Heart left ventricle (tissue), 16 donors: ENCODE results near the gene ERC1. TPM values are rescaled to one million over a fixed set of nuclear protein-coding genes. Genes with fewer than 3 reads are reported as not detected.

Experiments used
- ATAC-seq, 4 donors: fragments of 200-7000 bp; cut with Tn5 transposase; one replicate each; pipeline ENCODE4 v1.9.1; 2020 to 2022; ENCODE audit warnings: moderate library complexity in 4 of 4, mild to moderate bottlenecking in 3 of 4, moderate number of reproducible peaks in 1 of 4
- DNase-seq, 5 donors: peaks; one replicate each; pipeline ENCODE4 v3.0.0-alpha.2; 2020
- H3K27ac ChIP-seq, 12 donors: fragments of 200-600 bp; sonication (generic) in 4 of 12; one replicate each; pipeline versions ENCODE4 v1.5.0 to v1.8.0; 2016 to 2022; ENCODE audit warnings: mild to moderate bottlenecking in 2 of 12
- H3K27me3 ChIP-seq, 9 donors: fragments of 200-600 bp; sonication (generic) in 2 of 9; one replicate each; pipeline versions ENCODE4 v1.5.1 to v1.8.0; 2016 to 2022; ENCODE audit warnings: mild to moderate bottlenecking in 3 of 9
- H3K36me3 ChIP-seq, 9 donors: fragments of 200-600 bp; sonication (generic) in 2 of 9; one replicate each; pipeline versions ENCODE4 v1.5.0 to v1.8.0; 2018 to 2022; ENCODE audit warnings: mild to moderate bottlenecking in 2 of 9
- H3K4me1 ChIP-seq, 12 donors: fragments of 200-600 bp; sonication (generic) in 4 of 12; one replicate each; pipeline versions ENCODE4 v1.5.0 to v1.8.0; 2016 to 2022; ENCODE audit warnings: mild to moderate bottlenecking in 3 of 12
- H3K4me3 ChIP-seq, 12 donors: fragments of 200-600 bp; sonication (generic) in 4 of 12; one replicate each; pipeline versions ENCODE4 v1.5.0 to v1.8.0; 2017 to 2022; ENCODE audit warnings: mild to moderate bottlenecking in 9 of 12, moderate library complexity in 4 of 12
- H3K9me3 ChIP-seq, 12 donors: fragments of 200-600 bp; sonication (generic) in 4 of 12; one replicate each; pipeline versions ENCODE4 v1.5.0 to v1.8.0; 2016 to 2022; ENCODE audit warnings: mild to moderate bottlenecking in 1 of 12
- POLR2A ChIP-seq, 2 donors: fragments of 450-650 bp; IDR thresholded peaks; one replicate each; pipeline ENCODE4 v1.6.1; 2017; ENCODE audit warnings: antibody characterized with exemption in 2 of 2, mild to moderate bottlenecking in 2 of 2, moderate library complexity in 2 of 2
- WGBS, 4 donors: extraction: QIAGEN DNeasy Blood & Tissue Kit in 2 of 4; methylation state at CpG; one replicate each; pipeline versions ENCODE4 v1.1.5 to v1.1.7; 2013 to 2018; 5-methylcytosine and 5-hydroxymethylcytosine counted together
- intact Hi-C, 10 donors: fragments of 100-400 bp; cut with DNase I; formaldehyde crosslinking; loops; one replicate each; pipeline versions ENCODE4 v1.11.1 to v1.14.2; 2022
- polyA plus RNA-seq, 2 donors: library from polyadenylated mRNA; stranded (reverse); fragments of 200-250 nt; gene quantifications; one replicate each; pipeline ENCODE4 v1.2.3, GENCODE V29; 2013
- total RNA-seq, 9 donors: library from RNA; depleted of rRNA in 2 of 9; stranded (reverse); fragments of >200 nt in 2 of 9; fragmentation: NEBNext Ultra II Directional in 3 of 9; extraction: Animal tissue kit (Norgen Biotek cat#: 25700) in 3 of 9; gene quantifications; one replicate each; pipeline versions ENCODE4 v1.1.0 to v1.2.4, GENCODE V29; 2016 to 2023
- TF ChIP-seq, protein P1 (sequence below), 12 donors: fragments of 200-600 bp; sonication (generic) in 4 of 12; IDR thresholded peaks; one replicate each; pipeline versions ENCODE4 v1.5.0 to v1.8.0; 2018 to 2022; ENCODE audit warnings: antibody characterized with exemption in 12 of 12, mild to moderate bottlenecking in 5 of 12
- donor health status: ischemic (EF 13 %, LVEDD 7.1; RV severe dilation, severe dysfunction).
- donor health status: healthy with polysubstance abuse.
- donor health status: DM: no; HTN: yes; CAD: no.
- donor health status: DM: no; HTN: no; CAD: no.
- donor health status: ischemic (EF 25% LVEDD 6.9; RV normal size, moderate dysfunction).
- donor health status: ischemic (EF 25% LVEDD 5.7; RV mildly dilated, moderate dysfunction).
- donor health status: healthy.
- donor health status: DM: yes; HTN: yes; CAD: no.
- donor health status: ischemic (EF 35%, LVEDD 5.7; RV mildly dilated, moderate dysfunction).
- donor health status: nonischemic (EF 11% LVEDD 7.7; RV severe dilation, severe dysfunction).
- donor health status: DM: yes; HTN: yes; CAD: no.
- donor health status: PGD.
- donor health status: ischemic (EF 29% LVEDD 5.4; RV normal size, mild dysfunction).
- donor health status: nonischemic (EF 23%, LVEDD 6.1; RV moderate dilation, normal function).

Gene ERC1
- total and polyA plus RNA-seq, 11 donors: 13.5 to 84.0 (median 47.9) TPM

DNA sequence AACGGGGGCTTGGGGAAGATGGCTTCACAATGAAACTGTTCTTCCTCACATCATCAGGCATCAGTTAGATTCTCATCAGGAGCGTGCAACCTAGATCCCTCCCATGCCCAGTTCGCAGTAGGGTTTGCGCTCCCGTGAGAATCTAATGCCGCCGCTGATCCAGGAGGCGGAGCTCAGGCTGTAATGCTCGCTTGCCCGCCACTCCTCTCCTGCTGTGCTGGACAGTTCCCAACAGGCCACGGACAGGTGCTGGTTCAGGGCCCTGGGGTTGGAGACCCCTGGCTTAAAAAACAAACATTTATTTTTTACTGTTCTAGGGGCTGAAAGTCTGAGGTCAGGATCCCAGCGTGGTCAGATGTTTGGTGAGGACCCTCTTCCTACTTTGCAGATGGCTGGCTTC, 422.9 kb downstream of the ERC1 start:
- Histone ChIP-seq H3K9me3 (no peaks in the 10 kb centered on the region), H3K4me3 (no peak overlapping the region), H3K4me1 (no peaks in the 10 kb centered on the region), H3K36me3 (peaks cover 0 to 53% (median 33%) of the 10 kb centered on the region in 9 donors), H3K27me3 (no peaks in the 10 kb centered on the region), H3K27ac (no peak overlapping the region)
- intact Hi-C loops: no loop called here
- no peak for DNase-seq
- TF ChIP-seq, protein P1, sequence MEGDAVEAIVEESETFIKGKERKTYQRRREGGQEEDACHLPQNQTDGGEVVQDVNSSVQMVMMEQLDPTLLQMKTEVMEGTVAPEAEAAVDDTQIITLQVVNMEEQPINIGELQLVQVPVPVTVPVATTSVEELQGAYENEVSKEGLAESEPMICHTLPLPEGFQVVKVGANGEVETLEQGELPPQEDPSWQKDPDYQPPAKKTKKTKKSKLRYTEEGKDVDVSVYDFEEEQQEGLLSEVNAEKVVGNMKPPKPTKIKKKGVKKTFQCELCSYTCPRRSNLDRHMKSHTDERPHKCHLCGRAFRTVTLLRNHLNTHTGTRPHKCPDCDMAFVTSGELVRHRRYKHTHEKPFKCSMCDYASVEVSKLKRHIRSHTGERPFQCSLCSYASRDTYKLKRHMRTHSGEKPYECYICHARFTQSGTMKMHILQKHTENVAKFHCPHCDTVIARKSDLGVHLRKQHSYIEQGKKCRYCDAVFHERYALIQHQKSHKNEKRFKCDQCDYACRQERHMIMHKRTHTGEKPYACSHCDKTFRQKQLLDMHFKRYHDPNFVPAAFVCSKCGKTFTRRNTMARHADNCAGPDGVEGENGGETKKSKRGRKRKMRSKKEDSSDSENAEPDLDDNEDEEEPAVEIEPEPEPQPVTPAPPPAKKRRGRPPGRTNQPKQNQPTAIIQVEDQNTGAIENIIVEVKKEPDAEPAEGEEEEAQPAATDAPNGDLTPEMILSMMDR (IDR thresholded peaks at IDR 0.05): no peak
- TF ChIP-seq POLR2A (IDR thresholded peaks at IDR 0.05): no peak
- no peak for ATAC-seq
- 95 to 96% (median 96%) methylated on average over 9 to 12 of the region's 12 CpGs for WGBS, 4 donors

DNA sequence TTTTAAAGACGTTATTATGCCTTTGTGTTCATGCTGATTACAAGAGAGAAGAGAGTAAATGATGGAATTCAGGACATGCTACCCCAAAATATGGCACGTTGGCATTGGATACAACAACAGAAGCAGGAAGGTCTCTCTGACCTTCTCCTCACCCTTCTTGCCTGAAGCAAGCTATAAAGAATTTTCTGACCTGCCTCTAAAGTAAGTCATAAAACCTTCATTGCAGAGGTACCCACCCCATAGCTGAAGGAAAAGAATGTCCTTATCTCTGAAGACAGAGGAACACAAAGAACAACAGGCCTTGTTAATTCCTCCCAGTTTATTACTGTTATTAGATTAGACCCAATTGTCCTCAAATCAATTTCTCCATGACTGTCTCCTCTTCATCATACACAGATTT, 427.1 kb downstream of the ERC1 start:
- H3K4me3 ChIP-seq: no peak overlapping the region
- no peak overlapping the region for H3K27ac ChIP-seq
- no peak for TF ChIP-seq POLR2A (IDR thresholded peaks at IDR 0.05)
- peaks cover 0 to 18% (median 6%) of the 10 kb centered on the region in 9 donors for H3K36me3 ChIP-seq
- peaks cover 0 to 28% (median 10%) of the 10 kb centered on the region in 12 donors for H3K9me3 ChIP-seq
- DNase-seq (no peak), ATAC-seq (no peak)
- intact Hi-C loops: no loop called here
- WGBS, 4 donors: 70 to 91% (median 83%) methylated on average over 2 of the region's 2 CpGs
- H3K4me1 ChIP-seq: no peaks in the 10 kb centered on the region
- H3K27me3 ChIP-seq: no peaks in the 10 kb centered on the region

DNA sequence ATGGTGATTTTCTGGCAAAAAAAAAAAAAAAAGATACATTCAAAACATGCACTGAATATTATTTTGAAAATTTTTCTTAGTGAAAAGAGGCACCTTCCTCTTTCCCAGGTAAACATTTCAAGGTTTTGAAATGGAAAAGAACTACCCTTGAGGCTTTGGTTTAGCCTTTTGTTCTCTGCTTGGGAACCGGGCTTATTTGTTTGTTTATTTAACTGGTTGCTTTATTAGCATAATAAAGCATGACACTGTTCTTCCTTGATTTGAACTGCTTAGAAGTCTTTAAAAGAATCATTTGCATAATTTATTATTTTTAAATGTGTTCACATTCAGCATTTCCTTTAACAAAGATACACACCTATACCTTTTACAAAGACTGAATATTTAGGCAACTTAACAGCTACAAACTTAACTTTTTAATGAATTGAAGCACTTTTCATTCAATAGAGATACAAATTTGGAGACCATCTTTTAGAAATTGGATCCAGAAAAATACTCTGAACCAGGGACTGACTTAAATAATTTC, 428.9 kb downstream of the ERC1 start:
- intact Hi-C loops: no loop called here
- H3K27me3 ChIP-seq: no peaks in the 10 kb centered on the region
- H3K4me3 ChIP-seq: no peak overlapping the region
- TF ChIP-seq, protein P1 (IDR thresholded peaks at IDR 0.05): no peak
- TF ChIP-seq POLR2A (IDR thresholded peaks at IDR 0.05): no peak
- H3K4me1 ChIP-seq: peaks cover 0 to 9% (median 1%) of the 10 kb centered on the region in 12 donors
- DNase-seq (no peak), ATAC-seq (no peak)
- H3K9me3 ChIP-seq: peaks cover 0 to 28% (median 10%) of the 10 kb centered on the region in 12 donors
- H3K36me3 ChIP-seq: peaks cover 0 to 9% (median 3%) of the 10 kb centered on the region in 9 donors
- no peak overlapping the region for H3K27ac ChIP-seq
- WGBS, 4 donors: 82 to 92% (median 89%) methylated on average over 1 of the region's 1 CpG

DNA sequence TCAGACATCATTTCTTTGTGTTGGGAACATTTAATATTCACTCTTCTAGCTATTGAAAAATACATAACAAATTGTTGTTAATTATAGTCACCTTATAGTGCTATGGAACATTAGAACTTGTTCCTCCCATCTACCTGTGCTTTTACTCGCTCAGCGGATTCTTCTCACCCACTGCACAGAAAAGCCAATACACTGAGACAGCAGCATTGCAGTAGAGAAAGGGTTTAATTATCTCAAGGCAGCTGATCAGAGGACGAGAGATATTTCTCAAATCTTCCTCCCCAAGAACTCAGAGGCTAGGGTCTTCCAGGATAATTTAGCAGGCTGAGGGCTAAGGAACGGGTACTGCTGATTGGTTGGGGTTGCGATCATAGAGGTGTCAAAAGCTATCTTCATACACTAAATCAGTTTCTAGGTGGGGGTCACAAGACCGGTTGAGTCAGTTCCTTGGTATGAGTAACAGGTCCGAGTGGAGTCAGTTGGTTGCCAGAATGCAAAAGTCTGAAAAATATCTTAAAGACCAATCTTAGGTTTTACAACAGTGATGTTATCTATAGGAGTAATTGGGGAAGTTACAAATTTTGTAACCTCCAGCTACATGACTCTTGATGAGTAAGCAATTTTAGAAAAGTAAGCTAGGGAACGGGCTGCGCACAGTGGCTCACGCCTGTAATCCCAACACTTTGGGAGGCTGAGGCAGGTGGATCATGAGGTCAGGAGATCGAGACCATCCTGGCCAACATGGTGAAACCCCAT, 430.2 kb downstream of the ERC1 start:
- intact Hi-C loops: no loop called here
- H3K27me3 ChIP-seq: no peaks in the 10 kb centered on the region
- H3K27ac ChIP-seq: no peak overlapping the region
- TF ChIP-seq POLR2A (IDR thresholded peaks at IDR 0.05): no peak
- TF ChIP-seq, protein P1 (IDR thresholded peaks at IDR 0.05): no peak
- H3K4me3 ChIP-seq: no peak overlapping the region
- peaks cover 0 to 7% (median 0%) of the 10 kb centered on the region in 9 donors for H3K36me3 ChIP-seq
- H3K4me1 ChIP-seq: peaks cover 0 to 15% (median 3%) of the 10 kb centered on the region in 12 donors
- peaks cover 0 to 28% (median 10%) of the 10 kb centered on the region in 12 donors for H3K9me3 ChIP-seq
- 92 to 98% (median 97%) methylated on average over 11 of the region's 11 CpGs for WGBS, 4 donors
- no peak for ATAC-seq
- DNase-seq: no peak
